Endothelial cell of umbilical vein (primary cell): ENCODE results near the gene GAA.

Source experiments
- CTCF ChIP-seq, 2 donors: IDR thresholded peaks; 1 replicate in 1 of 2; 2 replicates in 1 of 2; pipeline ENCODE4 v1.5.1; 2011; ENCODE audit warnings: low read length in 2 of 2, mild to moderate bottlenecking in 2 of 2, moderate library complexity in 2 of 2, control low read depth in 1 of 2, inconsistent platforms in 1 of 2, low read depth in 1 of 2; ENCODE audit not compliant: insufficient read depth in 1 of 2; ENCODE audit errors: extremely low read depth in 1 of 2
- POLR2AphosphoS5 ChIP-seq: IDR thresholded peaks from 2 replicates; pipeline ENCODE4 v1.6.1; 2012; ENCODE audit warnings: low read depth, mild to moderate bottlenecking, control low read depth, low read length, moderate library complexity; ENCODE audit not compliant: insufficient read depth

GRCh38 chr17:80138856-80139426 lies 37.6 kb downstream of the GAA start:
- no peak for TF ChIP-seq CTCF (IDR thresholded peaks at IDR 0.05; ENCODE audit: extremely low read depth in 1 of 2, insufficient read depth in 1 of 2, low read depth in 1 of 2, low read length in 2 of 2)
- TF ChIP-seq POLR2AphosphoS5 = no peak
